ENCODE data around the gene TAF4.

The TAF4 gene

GRCh38 chr20:62045118-62045517 is 20.6 kb downstream of the TAF4 start:
- no peak for TF ChIP-seq CTCF (IDR thresholded peaks at IDR 0.05; ENCODE audit: extremely low read depth, missing control alignments)
- DNase-seq (ENCODE audit: low spot score) = no peak

GRCh38 chr20:62044631-62045030 is 21.1 kb downstream of the TAF4 start:
- DNase-seq (ENCODE audit: low spot score) = no peak
- TF ChIP-seq CTCF (IDR thresholded peaks at IDR 0.05; ENCODE audit: extremely low read depth, missing control alignments) = no peak

GRCh38 chr20:62043131-62043914 is 22.4 kb downstream of the TAF4 start:
- TF ChIP-seq CTCF (IDR thresholded peaks at IDR 0.05; ENCODE audit: extremely low read depth, missing control alignments) = no peak
- no peak for DNase-seq (ENCODE audit: low spot score)

- DNase-seq (ENCODE audit: low spot score) = no peak
- TF ChIP-seq CTCF (IDR thresholded peaks at IDR 0.05; ENCODE audit: extremely low read depth, missing control alignments) = no peak
Measured at GRCh38 chr20:62042025-62042820, 23.5 kb downstream of the TAF4 start.

- no peak for TF ChIP-seq CTCF (IDR thresholded peaks at IDR 0.05; ENCODE audit: extremely low read depth, missing control alignments)
- no peak for DNase-seq (ENCODE audit: low spot score)
Measured at GRCh38 chr20:62040933-62041332, 24.7 kb downstream of the TAF4 start.

GRCh38 chr20:62040381-62040922 is 25.2 kb downstream of the TAF4 start:
- TF ChIP-seq CTCF (IDR thresholded peaks at IDR 0.05; ENCODE audit: extremely low read depth, missing control alignments) = no peak
- DNase-seq (ENCODE audit: low spot score) = no peak

GRCh38 chr20:62039738-62040137 is 25.9 kb downstream of the TAF4 start:
- no peak for TF ChIP-seq CTCF (IDR thresholded peaks at IDR 0.05; ENCODE audit: extremely low read depth, missing control alignments)
- no peak for DNase-seq (ENCODE audit: low spot score)

Measured in GM20000 (cell line).